GM12878 (cell line): ENCODE results near the gene FBXW8. TPM values are rescaled to one million over a fixed set of nuclear protein-coding genes. Genes with fewer than 3 reads are reported as not detected.

Source experiments
- ATAC-seq: fragments of 200-7000 bp; cut with Tn5 transposase; 3 replicates; pipeline ENCODE4 v1.9.1; 2020; ENCODE audit warnings: mild to moderate bottlenecking, moderate library complexity
- BruUV-seq: library from RNA; stranded (reverse); fragments of 400-500 nt; replicated peaks from 2 replicates; lab custom pipeline; 2021; lab: Mats Ljungman, UMichigan
- CTCF ChIA-PET: fragments of 300-600 bp; sonication (Branson Sonifier 250); formaldehyde crosslinking; extraction: SDS; loops from one replicate; lab custom pipeline; 2021; ENCODE audit warnings: inconsistent platforms; lab: Yijun Ruan, JAX
- POLR2A ChIA-PET: fragments of 350-600 bp; formaldehyde crosslinking; extraction: SDS; loops from one replicate; lab custom pipeline; 2021; ENCODE audit warnings: inconsistent platforms; lab: Charles Lee
- RAD21 ChIA-PET: fragments of 300-600 bp; sonication (Branson Sonifier 250); formaldehyde crosslinking; loops from one replicate; lab custom pipeline; 2023; ENCODE audit warnings: antibody characterized with exemption; ENCODE audit not compliant: unreplicated experiment; lab: Charles Lee
- SMC1A ChIA-PET: fragments of 300-600 bp; sonication (Branson Sonifier 250); formaldehyde crosslinking; loops from one replicate; lab custom pipeline; 2023; ENCODE audit not compliant: unreplicated experiment, uncharacterized antibody; lab: Charles Lee
- DNase-seq: peaks from one replicate; pipeline ENCODE4 v3.0.0-alpha.2; 2011; ENCODE audit warnings: low read depth, low spot score
- FAIRE-seq: peaks from 3 replicates; lab custom pipeline; 2011; peaks lifted over from hg19 to GRCh38; lab: Jason Lieb, UNC
- H2AFZ ChIP-seq: 2 replicates; pipeline ENCODE4 v1.6.0; 2011; ENCODE audit warnings: low read depth, low read length, control low read depth; ENCODE audit not compliant: control insufficient read depth
- H3K27ac ChIP-seq: 2 replicates; pipeline ENCODE4 v1.5.1; 2011; ENCODE audit warnings: control low read depth; ENCODE audit not compliant: control insufficient read depth, insufficient read depth
- H3K27me3 ChIP-seq, 2 experiments: replicated peaks in 1 of 2; 2 replicates each; pipeline versions ENCODE4 v1.6.0 to v1.6.1; 2011; ENCODE audit warnings: low read length in 1 of 2; ENCODE audit not compliant: control insufficient read depth in 2 of 2, insufficient read depth in 2 of 2
- H3K36me3 ChIP-seq, 2 experiments: 2 replicates each; pipeline ENCODE4 v1.5.1; 2011; ENCODE audit warnings: low read length in 1 of 2; ENCODE audit not compliant: control insufficient read depth in 2 of 2, insufficient read depth in 2 of 2
- H3K4me1 ChIP-seq: 2 replicates; pipeline ENCODE4 v1.6.1; 2011; ENCODE audit warnings: mild to moderate bottlenecking, low read length, moderate library complexity, mixed read lengths; ENCODE audit not compliant: control insufficient read depth, insufficient read depth
- H3K4me2 ChIP-seq: 2 replicates; pipeline ENCODE4 v1.6.0; 2011; ENCODE audit warnings: control low read depth; ENCODE audit not compliant: control insufficient read depth, insufficient read depth
- H3K4me3 ChIP-seq: fragments of 200-600 bp; sonication (generic); 2 replicates; pipeline ENCODE4 v1.5.1; 2016
- H3K79me2 ChIP-seq: 2 replicates; pipeline ENCODE4 v1.6.0; 2011; ENCODE audit warnings: low read length; ENCODE audit not compliant: control insufficient read depth, insufficient read depth
- H3K9ac ChIP-seq: 2 replicates; pipeline ENCODE4 v1.8.0; 2011; ENCODE audit warnings: low read length, control low read depth, mixed read lengths; ENCODE audit not compliant: control insufficient read depth, insufficient read depth
- H3K9me3 ChIP-seq: replicated peaks from 3 replicates; pipeline ENCODE4 v1.5.1; 2011; ENCODE audit warnings: mild to moderate bottlenecking, low read length; ENCODE audit not compliant: control insufficient read depth, insufficient read depth
- H4K20me1 ChIP-seq: 2 replicates; pipeline ENCODE4 v1.6.0; 2011; ENCODE audit not compliant: control insufficient read depth, insufficient read depth
- ATF7 ChIP-seq: fragments of 450-650 bp; IDR thresholded peaks from 2 replicates; pipeline ENCODE4 v1.6.1; 2016; ENCODE audit warnings: low read depth, mild to moderate bottlenecking
- CBX3 ChIP-seq: fragments of 200-600 bp; sonication (generic); IDR thresholded peaks from 2 replicates; pipeline ENCODE4 v1.6.1; 2016; ENCODE audit warnings: low read depth, borderline replicate concordance
- CEBPZ ChIP-seq: fragments of 150-350 bp; IDR thresholded peaks from 2 replicates; pipeline ENCODE4 v1.6.1; 2016; ENCODE audit warnings: low read depth, low read length
- ELK1 ChIP-seq: IDR thresholded peaks from 2 replicates; pipeline ENCODE4 v1.6.1; 2012; ENCODE audit warnings: low read depth, low read length, improper control_type of control experiment
- FOS ChIP-seq: IDR thresholded peaks from 3 replicates; pipeline ENCODE4 v1.6.1; 2011; ENCODE audit warnings: borderline replicate concordance; ENCODE audit not compliant: insufficient read length; ENCODE audit errors: extremely low read depth
- KLF5 ChIP-seq: fragments of 450-650 bp; IDR thresholded peaks from 2 replicates; pipeline ENCODE4 v1.6.1; 2014; ENCODE audit warnings: mild to moderate bottlenecking; ENCODE audit not compliant: partially characterized antibody
- NFIC ChIP-seq: IDR thresholded peaks from 2 replicates; pipeline ENCODE4 v1.6.1; 2012; ENCODE audit warnings: low read depth, mild to moderate bottlenecking, inconsistent platforms, low read length, moderate library complexity
- RB1 ChIP-seq: fragments of 450-650 bp; formaldehyde crosslinking; IDR thresholded peaks from 2 replicates; pipeline ENCODE4 v1.6.1; 2017; ENCODE audit warnings: mild to moderate bottlenecking, borderline replicate concordance
- RCOR1 ChIP-seq: conservative IDR thresholded peaks from 2 replicates; pipeline ENCODE4 v1.6.1; 2012; ENCODE audit warnings: low read depth, low read length, improper control_type of control experiment
- SMAD5 ChIP-seq: IDR thresholded peaks from 2 replicates; pipeline ENCODE4 v1.6.1; 2016; ENCODE audit warnings: antibody characterized with exemption, low read depth
- SREBF1 ChIP-seq: IDR thresholded peaks from 2 replicates; pipeline ENCODE4 v1.6.1; 2012; ENCODE audit warnings: mild to moderate bottlenecking, low read length
- TCF7 ChIP-seq: IDR thresholded peaks from 2 replicates; pipeline ENCODE4 v1.6.1; 2014; ENCODE audit warnings: antibody characterized with exemption, borderline replicate concordance
- WGBS: methylation state at CpG from one replicate; pipeline ENCODE4 v1.1.6; 2016; ENCODE audit warnings: low lambda C conversion rate; ENCODE audit not compliant: insufficient replicate concordance, insufficient coverage; ENCODE audit errors: missing lambda C conversion rate; 5-methylcytosine and 5-hydroxymethylcytosine counted together
- in situ Hi-C: fragments of 300-500 bp; cut with MboI; formaldehyde crosslinking; loops from 9 replicates; pipeline ENCODE4 v1.14.3; 2018; ENCODE audit warnings: mixed read lengths
- intact Hi-C: fragments of 100-400 bp; cut with micrococcal nuclease; formaldehyde crosslinking; loops from one replicate; pipeline ENCODE4 v1.14.2; 2022; ENCODE audit not compliant: unreplicated experiment
- polyA plus RNA-seq, 11 experiments: library from polyadenylated mRNA; depleted of rRNA in 4 of 11; unstranded in 6 of 11; stranded (reverse) in 5 of 11; fragments of >200 nt; fragmentation: Nextera tagmentation in 4 of 11; fragmentation: Illumina TruSeq in 1 of 11; extraction: Ambion mirVana in 4 of 11; extraction: Trizol in 1 of 11; gene quantifications; 1 replicate in 1 of 11; 2 replicates in 10 of 11; pipeline versions ENCODE4 v1.2.1 to v1.2.3, GENCODE V29; 2011 to 2016; ENCODE audit warnings: inconsistent platforms in 2 of 11, missing spikeins in 2 of 11, low read depth in 1 of 11
- total RNA-seq, 4 experiments: library from RNA; depleted of rRNA in 3 of 4; stranded (reverse); fragments of >200 nt in 3 of 4; fragmentation: Illumina TruSeq in 1 of 4; extraction: Trizol in 1 of 4; gene quantifications; 2 replicates each; pipeline versions ENCODE4 v1.2.1 to v1.2.3, GENCODE V29; 2013 to 2021
- TF ChIP-seq, protein P1 (sequence below): IDR thresholded peaks from 2 replicates; pipeline ENCODE4 v1.6.1; 2012; ENCODE audit warnings: low read length, inconsistent platforms
- TF ChIP-seq, protein P2 (sequence below): fragments of 450-650 bp; IDR thresholded peaks from 2 replicates; pipeline ENCODE4 v1.6.1; 2017; ENCODE audit warnings: mild to moderate bottlenecking, moderate library complexity

Gene FBXW8
- total and polyA plus RNA-seq, 10 of the 15 experiments (the other 5 are each of a cell fraction or from before 2014, with no cell fraction given): 0.49 to 7.5 (median 4.4) TPM

DNA sequence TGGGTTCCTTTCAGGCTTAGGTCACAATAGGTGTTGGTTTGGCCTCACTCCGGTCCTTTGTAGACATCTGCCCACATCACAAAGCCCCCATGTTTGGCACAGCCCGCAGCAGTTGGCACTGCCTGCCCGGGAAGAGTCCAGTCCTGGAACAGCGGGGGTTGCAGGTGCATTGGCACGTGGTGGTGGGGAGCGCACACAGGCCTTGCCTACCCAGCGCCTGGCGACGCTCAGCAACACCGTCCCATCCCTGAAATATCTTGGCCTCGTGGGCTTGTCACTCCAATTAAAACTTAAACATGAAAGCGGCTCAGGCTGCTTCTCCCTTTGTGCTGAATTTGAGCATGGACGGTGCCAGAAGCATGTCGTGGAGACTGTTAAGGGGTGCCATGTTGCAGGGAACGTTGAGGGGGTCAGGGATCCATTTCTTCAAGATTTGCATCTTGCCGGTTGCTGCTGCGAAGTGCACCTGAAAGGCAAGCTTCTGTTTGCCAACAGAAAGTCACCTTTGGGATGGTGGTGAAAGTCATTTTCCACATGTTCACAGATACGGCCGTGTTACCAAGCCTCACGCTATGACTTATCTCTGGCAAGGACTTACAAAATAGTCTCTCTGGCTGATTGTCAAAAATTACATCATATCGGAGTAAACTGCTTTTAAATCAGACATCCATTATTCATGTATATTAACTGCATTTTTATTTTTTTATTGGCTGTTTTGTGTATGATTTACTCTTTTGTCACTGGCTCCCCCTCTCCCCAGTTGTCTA, 91.5 kb downstream of the FBXW8 start:
- Histone ChIP-seq H4K20me1 (no peaks in the 10 kb centered on the region), H2AFZ (no peak overlapping the region), H3K4me1 (no peaks in the 10 kb centered on the region), H3K36me3 (no peaks in the 10 kb centered on the region; a peak in 1 of 4 replicates), H3K4me2 (no peak overlapping the region), H3K4me3 (no peak overlapping the region), H3K27ac (no peak overlapping the region), H3K9me3 (no peaks in the 10 kb centered on the region), H3K27me3 (no peaks in the 10 kb centered on the region), H3K79me2 (no peaks in the 10 kb centered on the region), H3K9ac (no peak overlapping the region)
- ATAC-seq (no peak), DNase-seq (no peak), FAIRE-seq (no peak)
- in situ Hi-C loops: no loop called here
- BruUV-seq: no TSS peak
- CTCF ChIA-PET: no interaction called here
- 92% methylated on average over 21 of the region's 21 CpGs for WGBS
- RAD21 ChIA-PET: no interaction called here
- POLR2A ChIA-PET: no interaction called here
- intact Hi-C loops: no loop called here
- SMC1A ChIA-PET: no interaction called here
- no peak for TF ChIP-seq NFIC
- TF ChIP-seq SREBF1: no peak
- no peak for TF ChIP-seq ELK1
- TF ChIP-seq TCF7: no peak
- no peak for TF ChIP-seq SMAD5
- TF ChIP-seq, protein P1, sequence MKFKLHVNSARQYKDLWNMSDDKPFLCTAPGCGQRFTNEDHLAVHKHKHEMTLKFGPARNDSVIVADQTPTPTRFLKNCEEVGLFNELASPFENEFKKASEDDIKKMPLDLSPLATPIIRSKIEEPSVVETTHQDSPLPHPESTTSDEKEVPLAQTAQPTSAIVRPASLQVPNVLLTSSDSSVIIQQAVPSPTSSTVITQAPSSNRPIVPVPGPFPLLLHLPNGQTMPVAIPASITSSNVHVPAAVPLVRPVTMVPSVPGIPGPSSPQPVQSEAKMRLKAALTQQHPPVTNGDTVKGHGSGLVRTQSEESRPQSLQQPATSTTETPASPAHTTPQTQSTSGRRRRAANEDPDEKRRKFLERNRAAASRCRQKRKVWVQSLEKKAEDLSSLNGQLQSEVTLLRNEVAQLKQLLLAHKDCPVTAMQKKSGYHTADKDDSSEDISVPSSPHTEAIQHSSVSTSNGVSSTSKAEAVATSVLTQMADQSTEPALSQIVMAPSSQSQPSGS: no peak
- no peak for TF ChIP-seq KLF5
- TF ChIP-seq ATF7: no peak
- no peak for TF ChIP-seq CBX3
- TF ChIP-seq FOS: no peak
- no peak for TF ChIP-seq CEBPZ
- TF ChIP-seq RCOR1: no peak
- TF ChIP-seq, protein P2, sequence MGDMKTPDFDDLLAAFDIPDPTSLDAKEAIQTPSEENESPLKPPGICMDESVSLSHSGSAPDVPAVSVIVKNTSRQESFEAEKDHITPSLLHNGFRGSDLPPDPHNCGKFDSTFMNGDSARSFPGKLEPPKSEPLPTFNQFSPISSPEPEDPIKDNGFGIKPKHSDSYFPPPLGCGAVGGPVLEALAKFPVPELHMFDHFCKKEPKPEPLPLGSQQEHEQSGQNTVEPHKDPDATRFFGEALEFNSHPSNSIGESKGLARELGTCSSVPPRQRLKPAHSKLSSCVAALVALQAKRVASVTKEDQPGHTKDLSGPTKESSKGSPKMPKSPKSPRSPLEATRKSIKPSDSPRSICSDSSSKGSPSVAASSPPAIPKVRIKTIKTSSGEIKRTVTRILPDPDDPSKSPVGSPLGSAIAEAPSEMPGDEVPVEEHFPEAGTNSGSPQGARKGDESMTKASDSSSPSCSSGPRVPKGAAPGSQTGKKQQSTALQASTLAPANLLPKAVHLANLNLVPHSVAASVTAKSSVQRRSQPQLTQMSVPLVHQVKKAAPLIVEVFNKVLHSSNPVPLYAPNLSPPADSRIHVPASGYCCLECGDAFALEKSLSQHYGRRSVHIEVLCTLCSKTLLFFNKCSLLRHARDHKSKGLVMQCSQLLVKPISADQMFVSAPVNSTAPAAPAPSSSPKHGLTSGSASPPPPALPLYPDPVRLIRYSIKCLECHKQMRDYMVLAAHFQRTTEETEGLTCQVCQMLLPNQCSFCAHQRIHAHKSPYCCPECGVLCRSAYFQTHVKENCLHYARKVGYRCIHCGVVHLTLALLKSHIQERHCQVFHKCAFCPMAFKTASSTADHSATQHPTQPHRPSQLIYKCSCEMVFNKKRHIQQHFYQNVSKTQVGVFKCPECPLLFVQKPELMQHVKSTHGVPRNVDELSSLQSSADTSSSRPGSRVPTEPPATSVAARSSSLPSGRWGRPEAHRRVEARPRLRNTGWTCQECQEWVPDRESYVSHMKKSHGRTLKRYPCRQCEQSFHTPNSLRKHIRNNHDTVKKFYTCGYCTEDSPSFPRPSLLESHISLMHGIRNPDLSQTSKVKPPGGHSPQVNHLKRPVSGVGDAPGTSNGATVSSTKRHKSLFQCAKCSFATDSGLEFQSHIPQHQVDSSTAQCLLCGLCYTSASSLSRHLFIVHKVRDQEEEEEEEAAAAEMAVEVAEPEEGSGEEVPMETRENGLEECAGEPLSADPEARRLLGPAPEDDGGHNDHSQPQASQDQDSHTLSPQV: no peak
- TF ChIP-seq RB1: no peak
